Keratinocyte (primary cell): ENCODE data around the gene OLFM3. TPM values are rescaled to one million over a fixed set of nuclear protein-coding genes. Genes with fewer than 3 reads are reported as not detected.

Experiments
- DNase-seq: peaks from one replicate; pipeline ENCODE4 v3.0.0-alpha.2; 2011; ENCODE audit warnings: low read depth, missing footprints, low spot score
- FAIRE-seq: peaks from 2 replicates; lab custom pipeline; 2011; peaks lifted over from hg19 to GRCh38; lab: Jason Lieb, UNC
- H2AFZ ChIP-seq: 2 replicates; pipeline ENCODE4 v1.6.0; 2012; ENCODE audit warnings: low read length, control low read depth, inconsistent platforms; ENCODE audit not compliant: control insufficient read depth
- H3K27ac ChIP-seq: 2 replicates; pipeline ENCODE4 v1.5.1; 2011; ENCODE audit warnings: low read length; ENCODE audit not compliant: control insufficient read depth, insufficient read depth
- H3K27me3 ChIP-seq: 3 replicates; pipeline ENCODE4 v1.6.0; 2011; ENCODE audit warnings: low read length; ENCODE audit not compliant: control insufficient read depth, insufficient read depth; ENCODE audit errors: extremely low read depth
- H3K36me3 ChIP-seq, 2 experiments: 2 replicates in 1 of 2; 3 replicates in 1 of 2; pipeline ENCODE4 v1.5.1; 2011; ENCODE audit warnings: low read length in 2 of 2, mild to moderate bottlenecking in 1 of 2; ENCODE audit not compliant: control insufficient read depth in 2 of 2, insufficient read depth in 2 of 2; ENCODE audit errors: extremely low read depth in 1 of 2
- H3K4me1 ChIP-seq: 3 replicates; pipeline ENCODE4 v1.5.1; 2011; ENCODE audit warnings: low read length; ENCODE audit not compliant: control insufficient read depth, insufficient read depth; ENCODE audit errors: extremely low read depth
- H3K4me2 ChIP-seq: 3 replicates; pipeline ENCODE4 v1.6.0; 2011; ENCODE audit warnings: low read depth, low read length; ENCODE audit not compliant: control insufficient read depth, insufficient read depth; ENCODE audit errors: extremely low read depth
- H3K4me3 ChIP-seq, 3 experiments: fragments of 200-600 bp in 1 of 3; sonication (generic) in 1 of 3; 2 replicates in 2 of 3; 3 replicates in 1 of 3; pipeline ENCODE4 v1.5.1; 2011 to 2016; ENCODE audit warnings: low read length in 3 of 3, mild to moderate bottlenecking in 3 of 3, control low read depth in 2 of 3, inconsistent platforms in 1 of 3, low read depth in 1 of 3, mixed read lengths in 1 of 3, mixed run types in 1 of 3, moderate library complexity in 1 of 3; ENCODE audit not compliant: control insufficient read depth in 2 of 3, insufficient read depth in 2 of 3; ENCODE audit errors: extremely low read depth in 1 of 3
- H3K79me2 ChIP-seq: 2 replicates; pipeline ENCODE4 v1.6.0; 2012; ENCODE audit warnings: low read length; ENCODE audit not compliant: control insufficient read depth, insufficient read depth
- H3K9ac ChIP-seq: 3 replicates; pipeline ENCODE4 v1.6.0; 2011; ENCODE audit warnings: low read length; ENCODE audit not compliant: control insufficient read depth, insufficient read depth; ENCODE audit errors: extremely low read depth
- H3K9me1 ChIP-seq: 3 replicates; pipeline ENCODE4 v1.6.0; 2011; ENCODE audit warnings: low read length; ENCODE audit not compliant: control insufficient read depth, insufficient read depth; ENCODE audit errors: extremely low read depth
- H3K9me3 ChIP-seq: 2 replicates; pipeline ENCODE4 v1.5.1; 2012; ENCODE audit warnings: low read depth, low read length; ENCODE audit not compliant: control insufficient read depth
- H4K20me1 ChIP-seq: 3 replicates; pipeline ENCODE4 v1.6.0; 2011; ENCODE audit warnings: low read length; ENCODE audit not compliant: control insufficient read depth, insufficient read depth; ENCODE audit errors: extremely low read depth
- EZH2 ChIP-seq: IDR thresholded peaks from one replicate; pipeline ENCODE4 v1.6.1; 2012; ENCODE audit warnings: inconsistent platforms, mild to moderate bottlenecking, low read length, moderate library complexity
- dilution Hi-C: fragments of 300-500 bp; cut with MboI; formaldehyde crosslinking; loops from one replicate; pipeline ENCODE4 v1.7.0; 2020; ENCODE audit warnings: low sequenced_read_pairs; ENCODE audit not compliant: extremely low pct_ligation_motif_present
- polyA plus RNA-seq, 5 experiments: library from polyadenylated mRNA; depleted of rRNA in 3 of 5; stranded (reverse) in 3 of 5; stranded (forward) in 1 of 5; unstranded in 1 of 5; fragments of >200 nt; gene quantifications; 1 replicate in 1 of 5; 2 replicates in 3 of 5; 3 replicates in 1 of 5; pipeline versions ENCODE4 v1.2.1 to v1.2.3, GENCODE V29; 2011 to 2012; ENCODE audit warnings: missing spikeins in 2 of 5, low read depth in 1 of 5, low replicate concordance in 1 of 5
- TF ChIP-seq, protein P1 (sequence below), 3 experiments: IDR thresholded peaks in 1 of 3; conservative IDR thresholded peaks in 1 of 3; optimal IDR thresholded peaks in 1 of 3; 2 replicates in 2 of 3; 3 replicates in 1 of 3; pipeline versions ENCODE3 to v1.5.1; 2011; ENCODE audit warnings: low read length in 3 of 3, mild to moderate bottlenecking in 3 of 3, moderate library complexity in 2 of 3, control low read depth in 1 of 3, inconsistent platforms in 1 of 3; ENCODE audit not compliant: insufficient read depth in 2 of 3; ENCODE audit errors: extremely low read depth in 1 of 3

The OLFM3 gene
- polyA plus RNA-seq, 1 donor (not counting 4 experiments of a cell fraction or from before 2014, with no cell fraction given), result not detected

DNA sequence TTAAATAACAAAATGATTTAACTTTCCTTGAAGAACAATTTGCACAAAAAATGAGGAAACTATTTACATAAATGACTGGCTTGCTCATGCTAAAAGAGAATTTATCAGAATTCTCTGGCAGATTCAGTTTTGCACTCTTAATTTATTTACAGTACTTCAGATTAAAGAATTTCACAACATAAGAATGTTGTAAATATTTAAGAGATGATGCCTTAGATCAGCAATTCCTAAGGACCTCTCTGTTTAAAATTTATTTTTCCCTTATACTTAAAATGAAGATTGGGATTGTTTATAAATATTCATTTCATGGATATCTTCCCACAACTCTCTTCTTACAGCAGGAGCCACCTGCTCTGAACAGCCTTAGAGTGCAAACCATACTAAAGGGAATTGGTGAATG, 120.8 kb downstream of the OLFM3 start:
- no peak for DNase-seq
- H3K27ac ChIP-seq, result no peak overlapping the region
- H3K4me1 ChIP-seq, result no peaks in the 10 kb centered on the region
- no peak for FAIRE-seq
- no peaks in the 10 kb centered on the region for H3K9me3 ChIP-seq
- H3K4me3 ChIP-seq, result no peak overlapping the region
- no peak for TF ChIP-seq EZH2
- TF ChIP-seq, protein P1, sequence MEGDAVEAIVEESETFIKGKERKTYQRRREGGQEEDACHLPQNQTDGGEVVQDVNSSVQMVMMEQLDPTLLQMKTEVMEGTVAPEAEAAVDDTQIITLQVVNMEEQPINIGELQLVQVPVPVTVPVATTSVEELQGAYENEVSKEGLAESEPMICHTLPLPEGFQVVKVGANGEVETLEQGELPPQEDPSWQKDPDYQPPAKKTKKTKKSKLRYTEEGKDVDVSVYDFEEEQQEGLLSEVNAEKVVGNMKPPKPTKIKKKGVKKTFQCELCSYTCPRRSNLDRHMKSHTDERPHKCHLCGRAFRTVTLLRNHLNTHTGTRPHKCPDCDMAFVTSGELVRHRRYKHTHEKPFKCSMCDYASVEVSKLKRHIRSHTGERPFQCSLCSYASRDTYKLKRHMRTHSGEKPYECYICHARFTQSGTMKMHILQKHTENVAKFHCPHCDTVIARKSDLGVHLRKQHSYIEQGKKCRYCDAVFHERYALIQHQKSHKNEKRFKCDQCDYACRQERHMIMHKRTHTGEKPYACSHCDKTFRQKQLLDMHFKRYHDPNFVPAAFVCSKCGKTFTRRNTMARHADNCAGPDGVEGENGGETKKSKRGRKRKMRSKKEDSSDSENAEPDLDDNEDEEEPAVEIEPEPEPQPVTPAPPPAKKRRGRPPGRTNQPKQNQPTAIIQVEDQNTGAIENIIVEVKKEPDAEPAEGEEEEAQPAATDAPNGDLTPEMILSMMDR (optimal IDR thresholded peaks at IDR 0.05 in 1 of 3, IDR thresholded peaks at IDR 0.05 in 1 of 3, conservative IDR thresholded peaks at IDR 0.05 in 1 of 3; ENCODE audit: extremely low read depth in 1 of 3, insufficient read depth in 2 of 3, low read length in 3 of 3), result no peak
- no peaks in the 10 kb centered on the region for H4K20me1 ChIP-seq
- H3K9ac ChIP-seq, result no peak overlapping the region
- H3K79me2 ChIP-seq, result no peaks in the 10 kb centered on the region
- H3K9me1 ChIP-seq, result no peaks in the 10 kb centered on the region
- no peaks in the 10 kb centered on the region for H3K27me3 ChIP-seq
- no peaks in the 10 kb centered on the region for H3K36me3 ChIP-seq
- no peak overlapping the region for H3K4me2 ChIP-seq
- dilution Hi-C loops, result no loop called here
- no peak overlapping the region for H2AFZ ChIP-seq

DNA sequence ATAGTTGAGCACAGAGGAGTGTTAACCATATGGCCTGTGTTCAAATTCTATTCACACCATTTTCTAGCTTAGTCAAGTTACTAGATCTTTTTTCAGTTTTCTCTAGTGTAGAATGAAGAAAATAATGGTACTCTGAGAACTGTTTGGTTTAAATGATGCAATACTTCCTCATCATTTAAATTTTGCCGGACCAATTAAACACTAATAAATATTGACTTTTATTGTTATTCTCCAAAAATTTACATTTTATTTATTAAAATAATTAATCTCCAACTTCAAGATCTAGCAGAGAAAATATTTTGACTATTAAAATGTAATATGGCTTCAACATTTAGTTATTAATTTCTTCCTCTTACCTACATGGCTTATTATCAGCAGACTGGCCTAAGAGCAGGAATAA, 123.1 kb downstream of the OLFM3 start:
- H3K9me1 ChIP-seq, result no peaks in the 10 kb centered on the region

More for the DNA sequence above, 123.1 kb downstream of the OLFM3 start:
- no peak overlapping the region for H3K4me3 ChIP-seq
- DNase-seq (no peak), FAIRE-seq (no peak)
- H3K36me3 ChIP-seq, result no peaks in the 10 kb centered on the region
- no peaks in the 10 kb centered on the region for H3K79me2 ChIP-seq
- dilution Hi-C loops, result no loop called here
- no peaks in the 10 kb centered on the region for H3K27me3 ChIP-seq
- H3K9me3 ChIP-seq, result no peaks in the 10 kb centered on the region
- H3K27ac ChIP-seq, result no peak overlapping the region
- H4K20me1 ChIP-seq, result no peaks in the 10 kb centered on the region
- TF ChIP-seq, protein P1 (optimal IDR thresholded peaks at IDR 0.05 in 1 of 3, IDR thresholded peaks at IDR 0.05 in 1 of 3, conservative IDR thresholded peaks at IDR 0.05 in 1 of 3; ENCODE audit: extremely low read depth in 1 of 3, insufficient read depth in 2 of 3, low read length in 3 of 3), result no peak
- no peak for TF ChIP-seq EZH2
- no peak overlapping the region for H3K4me2 ChIP-seq
- H3K9ac ChIP-seq, result no peak overlapping the region
- H2AFZ ChIP-seq, result no peak overlapping the region
- H3K4me1 ChIP-seq, result no peaks in the 10 kb centered on the region
